HG02678 (cell line): ENCODE data around the gene SCAMP3.

ENCODE experiments used
- ATAC-seq: cut with Tn5 transposase; IDR thresholded peaks from one replicate; pipeline ENCODE4 v1.9.1; 2021; ENCODE audit warnings: mild to moderate bottlenecking, moderate library complexity; ENCODE audit not compliant: unreplicated experiment

SCAMP3 gene

DNA sequence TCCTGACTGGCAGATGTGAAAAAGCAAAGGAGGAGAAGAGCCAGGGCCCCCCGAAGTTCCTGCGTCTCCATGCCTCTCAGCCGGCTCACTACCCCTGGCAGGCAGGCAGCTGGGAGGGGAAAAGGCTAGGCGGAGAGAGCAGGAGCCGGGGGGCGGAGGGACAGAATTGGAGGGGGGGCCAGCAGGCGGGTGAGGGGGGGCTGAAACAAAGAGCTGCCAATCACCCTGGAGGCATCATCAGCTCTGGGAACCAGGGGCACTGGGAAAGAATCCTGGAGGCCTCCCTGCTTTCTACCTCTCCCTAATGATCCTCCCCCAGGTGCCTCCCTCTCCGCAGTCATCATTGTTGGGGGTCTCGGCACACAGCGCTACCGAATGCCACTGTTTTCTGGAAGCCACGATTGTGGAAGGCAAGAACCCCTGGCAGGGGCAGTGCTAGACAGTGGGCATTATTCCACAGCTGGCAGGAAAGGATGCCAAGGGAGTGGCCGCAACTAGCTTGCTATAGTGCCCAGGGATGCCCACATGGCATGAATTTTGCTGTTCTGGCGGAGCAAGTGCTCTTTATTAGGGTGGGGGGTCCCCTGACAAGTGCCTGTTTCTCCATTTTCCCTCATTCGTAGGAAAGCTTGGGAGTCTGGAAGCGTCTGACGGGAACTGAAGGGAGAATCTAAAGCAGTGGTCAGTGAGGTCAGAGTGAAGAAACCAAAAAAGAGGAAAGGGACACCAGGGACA lies 54.2 kb downstream of the SCAMP3 start, which contains the start of gene THBS3:
TSS of gene THBS3 (minus strand) at position 92 of the 735 bp plus-strand sequence. CDS start at position 71, 21 bp downstream.
- no peak for ATAC-seq

DNA sequence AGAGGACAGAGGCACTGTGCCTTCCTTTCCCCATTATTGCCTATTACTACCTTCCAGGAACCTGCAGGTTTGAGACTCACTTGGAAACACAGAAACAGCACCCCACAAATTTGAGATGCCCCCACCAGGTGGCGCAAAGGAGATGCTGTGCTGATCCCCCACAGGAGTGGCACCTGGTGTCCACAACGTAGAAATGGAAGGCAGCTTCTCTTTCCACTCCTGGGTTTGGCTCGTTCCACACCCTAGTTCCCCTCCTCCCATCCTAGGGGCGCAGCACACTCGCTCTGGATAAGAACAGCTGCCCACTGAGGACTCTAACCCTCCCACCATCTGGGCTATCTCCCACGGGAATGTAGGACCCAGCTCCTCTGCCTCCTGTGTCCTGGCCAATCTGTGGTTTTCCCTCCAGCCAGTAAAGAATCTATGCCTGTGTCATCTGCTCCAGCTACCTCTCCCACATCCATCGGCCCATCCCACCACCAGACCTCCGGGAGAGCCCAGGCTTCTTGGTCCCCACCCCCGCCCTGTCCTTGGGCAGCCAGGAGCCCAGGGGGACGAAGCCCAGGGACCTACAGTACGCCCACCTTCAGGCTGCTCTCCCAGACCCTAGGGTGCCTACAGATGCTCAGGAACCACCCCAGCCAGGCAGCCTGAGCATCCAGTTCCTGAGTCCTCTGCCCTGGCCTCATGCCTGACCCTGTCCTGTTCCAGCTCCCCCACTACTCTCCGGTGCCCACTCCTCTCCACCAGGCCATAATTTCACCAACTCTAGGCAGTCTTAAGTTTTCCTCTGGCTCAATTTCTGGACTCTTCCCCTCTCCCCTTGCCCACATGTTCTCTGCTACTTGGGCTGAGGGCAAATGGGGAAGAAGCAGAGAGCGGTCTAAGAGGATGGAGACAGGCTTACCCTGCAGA lies 55.0 kb downstream of the SCAMP3 start:
- no peak for ATAC-seq
